Measurements from ENCODE around the gene RTP4. TPM values are rescaled to one million over a fixed set of nuclear protein-coding genes. Genes with fewer than 3 reads are reported as not detected.

The RTP4 gene
- total RNA-seq, 4 donors from 2014 or later, result 0.45 to 3.4 (median 1.5) TPM

DNA sequence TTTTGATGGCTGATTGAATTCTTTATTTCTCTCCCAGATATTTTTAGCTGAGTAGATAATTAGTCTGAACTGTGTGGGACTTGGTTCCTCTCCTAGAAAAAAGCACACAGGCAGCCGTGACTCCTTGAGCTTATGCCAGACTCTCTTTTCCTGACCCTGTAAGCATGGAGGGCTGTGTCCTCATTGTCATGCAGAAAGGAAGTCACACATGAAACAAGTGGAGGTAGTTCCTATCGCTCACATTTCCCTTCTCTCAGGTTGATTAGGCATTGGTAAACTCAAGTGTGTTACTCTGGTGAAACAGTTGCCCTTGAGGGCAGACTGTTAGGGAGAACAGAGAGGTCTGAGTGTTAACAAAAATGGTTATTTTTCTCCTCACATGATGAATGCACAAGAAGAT is 6.3 kb upstream of the RTP4 start:
- DNase-seq, result peak; percentile 46 to 51
- H3K4me1 ChIP-seq, result peaks cover 17 to 25% of the 10 kb centered on the region in 2 donors
- H3K36me3 ChIP-seq, result no peaks in the 10 kb centered on the region
- no peaks in the 10 kb centered on the region for H3K9me3 ChIP-seq
- H3K27me3 ChIP-seq, result no peaks in the 10 kb centered on the region
- WGBS, 2 donors, result 5 to 7% methylated on average over 2 of the region's 2 CpGs
- intact Hi-C loops (cut with DNase I), result no loop called here
- no peak for TF ChIP-seq POLR2A (IDR thresholded peaks at IDR 0.05)
- TF ChIP-seq, protein P1, sequence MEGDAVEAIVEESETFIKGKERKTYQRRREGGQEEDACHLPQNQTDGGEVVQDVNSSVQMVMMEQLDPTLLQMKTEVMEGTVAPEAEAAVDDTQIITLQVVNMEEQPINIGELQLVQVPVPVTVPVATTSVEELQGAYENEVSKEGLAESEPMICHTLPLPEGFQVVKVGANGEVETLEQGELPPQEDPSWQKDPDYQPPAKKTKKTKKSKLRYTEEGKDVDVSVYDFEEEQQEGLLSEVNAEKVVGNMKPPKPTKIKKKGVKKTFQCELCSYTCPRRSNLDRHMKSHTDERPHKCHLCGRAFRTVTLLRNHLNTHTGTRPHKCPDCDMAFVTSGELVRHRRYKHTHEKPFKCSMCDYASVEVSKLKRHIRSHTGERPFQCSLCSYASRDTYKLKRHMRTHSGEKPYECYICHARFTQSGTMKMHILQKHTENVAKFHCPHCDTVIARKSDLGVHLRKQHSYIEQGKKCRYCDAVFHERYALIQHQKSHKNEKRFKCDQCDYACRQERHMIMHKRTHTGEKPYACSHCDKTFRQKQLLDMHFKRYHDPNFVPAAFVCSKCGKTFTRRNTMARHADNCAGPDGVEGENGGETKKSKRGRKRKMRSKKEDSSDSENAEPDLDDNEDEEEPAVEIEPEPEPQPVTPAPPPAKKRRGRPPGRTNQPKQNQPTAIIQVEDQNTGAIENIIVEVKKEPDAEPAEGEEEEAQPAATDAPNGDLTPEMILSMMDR (IDR thresholded peaks at IDR 0.05), result no peak
- H3K27ac ChIP-seq, result peak overlapping the region in 2 of 3 donors; percentile 15 to 21
- no peak overlapping the region for H3K4me3 ChIP-seq (replicated peaks in 1 of 3)

DNA sequence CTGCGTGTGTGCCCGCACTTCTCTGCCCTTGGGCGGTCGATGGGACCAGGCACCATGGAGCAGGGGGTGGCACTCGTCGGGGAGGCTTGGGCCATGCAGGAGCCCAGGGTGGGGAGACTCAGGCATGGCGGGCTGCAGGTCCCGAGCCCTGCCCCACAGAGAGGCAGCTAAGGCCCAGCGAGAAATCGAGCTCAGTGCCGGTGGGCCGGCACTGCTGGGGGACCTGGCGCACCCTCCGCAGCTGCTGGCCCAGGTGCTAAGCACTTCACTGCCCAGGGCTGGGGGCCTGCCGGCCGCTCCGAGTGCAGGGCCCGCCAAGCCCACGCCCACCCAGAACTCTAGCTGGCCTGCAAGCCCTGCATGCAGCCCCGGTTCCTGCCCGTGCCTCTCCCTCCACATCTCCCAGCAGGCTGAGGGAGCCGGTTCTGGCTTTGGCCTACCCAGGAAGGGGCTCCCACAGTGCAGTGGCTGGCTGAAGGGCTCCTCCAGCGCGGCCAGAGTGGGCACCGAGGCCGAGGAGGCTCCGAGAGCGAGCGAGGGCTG is 553 bp upstream of the RTP4 start:
- Histone ChIP-seq H3K4me1 (peaks cover 18 to 23% of the 10 kb centered on the region in 2 donors), H3K27ac (peak overlapping the region; percentile 86 to 95 (median 88)), H3K9me3 (no peaks in the 10 kb centered on the region), H3K4me3 (replicated peaks in 1 of 3) (no peak overlapping the region), H3K36me3 (no peaks in the 10 kb centered on the region), H3K27me3 (no peaks in the 10 kb centered on the region)
- 97 to 99% methylated on average over 7 to 21 of the region's 29 CpGs for WGBS, 2 donors
- peak in 1 of 2 donors; percentile 4 for DNase-seq
- intact Hi-C loops (cut with DNase I), result no loop called here
- TF ChIP-seq POLR2A (IDR thresholded peaks at IDR 0.05), result no peak
- TF ChIP-seq, protein P1 (IDR thresholded peaks at IDR 0.05), result no peak

DNA sequence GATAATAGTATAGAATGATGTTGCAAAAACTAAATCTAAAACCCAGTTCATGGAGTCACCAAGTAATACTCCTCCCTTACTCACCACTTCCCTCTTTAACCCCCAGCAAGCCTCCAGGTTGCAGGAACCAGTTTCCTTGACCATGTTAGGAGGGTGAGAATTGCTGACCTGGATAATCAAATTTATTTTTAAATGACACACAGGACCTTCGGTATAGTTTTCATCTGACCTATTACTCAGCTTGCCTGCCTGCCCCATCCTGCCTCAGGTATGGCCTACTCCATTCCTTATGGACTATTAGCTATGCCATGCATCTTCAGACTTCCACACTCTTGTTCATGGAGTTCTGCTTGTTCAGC is 883 bp downstream of the RTP4 start:
- no peaks in the 10 kb centered on the region for H3K36me3 ChIP-seq
- H3K4me3 ChIP-seq (replicated peaks in 1 of 3), result no peak overlapping the region
- TF ChIP-seq, protein P1 (IDR thresholded peaks at IDR 0.05), result no peak
- no peak for TF ChIP-seq POLR2A (IDR thresholded peaks at IDR 0.05)
- no peaks in the 10 kb centered on the region for H3K9me3 ChIP-seq
- intact Hi-C loops (cut with DNase I), result no loop called here
- H3K27ac ChIP-seq, result peak overlapping the region in 2 of 3 donors; percentile 86 to 95
- DNase-seq, result no peak
- 77 to 89% methylated on average over 1 of the region's 1 CpG for WGBS, 2 donors
- H3K27me3 ChIP-seq, result no peaks in the 10 kb centered on the region
- H3K4me1 ChIP-seq, result peaks cover 14 to 21% of the 10 kb centered on the region in 2 donors

DNA sequence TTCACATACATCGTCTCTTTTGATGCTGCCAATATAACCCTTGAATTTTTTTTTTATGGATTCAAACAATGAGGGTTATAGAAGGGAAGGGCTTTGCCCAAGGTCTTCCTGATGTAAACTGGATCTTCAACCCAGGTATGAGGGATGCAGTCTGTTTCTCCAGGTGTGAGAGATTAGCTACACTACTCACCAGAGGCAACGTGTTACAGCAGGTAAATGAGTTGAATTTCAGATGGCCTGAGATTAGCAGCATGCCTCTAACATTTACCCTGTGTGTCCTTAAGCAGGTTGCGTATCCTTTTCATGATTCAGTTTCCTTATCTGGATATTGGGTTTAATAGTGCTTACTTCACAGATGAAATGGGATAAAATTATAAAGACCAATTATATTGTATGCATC is 1.9 kb downstream of the RTP4 start:
- no peaks in the 10 kb centered on the region for H3K9me3 ChIP-seq
- no peak for TF ChIP-seq POLR2A (IDR thresholded peaks at IDR 0.05)
- TF ChIP-seq, protein P1 (IDR thresholded peaks at IDR 0.05), result no peak
- WGBS, 2 donors, result 95 to 96% methylated on average over 3 of the region's 3 CpGs
- intact Hi-C loops (cut with DNase I), result no loop called here
- no peaks in the 10 kb centered on the region for H3K36me3 ChIP-seq
- no peak for DNase-seq
- H3K4me1 ChIP-seq, result peaks cover 14 to 21% of the 10 kb centered on the region in 2 donors
- H3K4me3 ChIP-seq (replicated peaks in 1 of 3), result no peak overlapping the region
- H3K27ac ChIP-seq, result no peak overlapping the region
- H3K27me3 ChIP-seq, result no peaks in the 10 kb centered on the region

DNA sequence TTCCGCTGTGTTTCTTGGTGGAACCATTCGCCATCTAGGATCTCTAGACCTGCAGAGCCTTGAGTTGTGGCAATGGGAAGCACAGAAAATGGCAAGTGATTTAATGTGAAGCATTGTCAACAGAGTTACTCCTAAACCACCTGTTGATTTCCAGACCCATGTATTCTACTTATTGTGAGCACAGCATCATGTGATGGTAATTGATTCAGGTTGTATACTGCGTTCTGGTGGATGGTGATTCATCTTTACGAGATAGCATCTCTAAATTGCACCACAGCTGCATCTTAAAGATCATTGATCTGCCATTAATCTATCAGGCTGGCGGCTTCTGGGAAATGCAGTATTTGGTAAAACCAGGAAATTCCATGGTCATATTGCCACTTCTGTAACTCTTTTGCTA is 7.4 kb downstream of the RTP4 start:
- intact Hi-C loops (cut with DNase I), result no loop called here
- H3K27me3 ChIP-seq, result no peaks in the 10 kb centered on the region
- TF ChIP-seq, protein P1 (IDR thresholded peaks at IDR 0.05), result no peak
- TF ChIP-seq POLR2A (IDR thresholded peaks at IDR 0.05), result no peak
- WGBS, 2 donors, result 75 to 99% methylated on average over 5 of the region's 5 CpGs
- no peak overlapping the region for H3K27ac ChIP-seq
- H3K36me3 ChIP-seq, result no peaks in the 10 kb centered on the region
- DNase-seq, result no peak
- no peaks in the 10 kb centered on the region for H3K9me3 ChIP-seq
- no peaks in the 10 kb centered on the region for H3K4me1 ChIP-seq
- H3K4me3 ChIP-seq (replicated peaks in 1 of 3), result no peak overlapping the region

All from thyroid gland (tissue), 4 donors.